AG10803 (cell line): ENCODE data around the gene CACNA1D.
"Not testable (repeated sequence)": the region's sequence is repeated elsewhere in the genome, so short reads cannot be mapped to it uniquely, and the experiment has no call there.

Experiments
- DNase-seq: peaks from one replicate; pipeline ENCODE4 v3.0.0; 2010; ENCODE audit warnings: low read depth
- H3K4me3 ChIP-seq: 2 replicates; pipeline ENCODE4 v1.5.1; 2011; ENCODE audit warnings: mild to moderate bottlenecking, low read length, control low read depth
- CTCF ChIP-seq: conservative IDR thresholded peaks from 2 replicates; pipeline ENCODE4 v1.5.1; 2011; ENCODE audit warnings: mild to moderate bottlenecking, low read length, control low read depth, inconsistent platforms

The CACNA1D gene

GRCh38 chr3:53633197-53633787, 138.9 kb downstream of the CACNA1D start:
- no peak for DNase-seq
- TF ChIP-seq CTCF: no peak
- H3K4me3 ChIP-seq: no peak overlapping the region

GRCh38 chr3:53635041-53635440, 140.6 kb downstream of the CACNA1D start:
- DNase-seq: no peak
- no peak overlapping the region for H3K4me3 ChIP-seq
- TF ChIP-seq CTCF: no peak

- not testable (repeated sequence) for H3K4me3 ChIP-seq, DNase-seq
Observed at GRCh38 chr3:53638806-53639205, 144.4 kb downstream of the CACNA1D start.

- H3K4me3 ChIP-seq: no peak overlapping the region
- no peak for TF ChIP-seq CTCF
- DNase-seq: no peak
Observed at GRCh38 chr3:53641397-53641796, 147.0 kb downstream of the CACNA1D start.

- DNase-seq: no peak
- no peak for TF ChIP-seq CTCF
- no peak overlapping the region for H3K4me3 ChIP-seq
Observed at GRCh38 chr3:53642211-53642610, 147.8 kb downstream of the CACNA1D start.

GRCh38 chr3:53643757-53644156, 149.3 kb downstream of the CACNA1D start:
- no peak for TF ChIP-seq CTCF
- DNase-seq: no peak

GRCh38 chr3:53645754-53646153, 151.3 kb downstream of the CACNA1D start:
- no peak for TF ChIP-seq CTCF
- no peak overlapping the region for H3K4me3 ChIP-seq
- no peak for DNase-seq

More at GRCh38 chr3:53643757-53644156, 149.3 kb downstream of the CACNA1D start:
- H3K4me3 ChIP-seq: no peak overlapping the region

GRCh38 chr3:53646723-53647122, 152.3 kb downstream of the CACNA1D start:
- H3K4me3 ChIP-seq: no peak overlapping the region
- no peak for TF ChIP-seq CTCF
- DNase-seq: no peak
